IMR-90 (cell line): ENCODE measurements around the gene GLCE. TPM values are rescaled to one million over a fixed set of nuclear protein-coding genes. Genes with fewer than 3 reads are reported as not detected.
A peak's percentile ranks its signal among the peaks of the same experiment; 100 is the strongest.

ENCODE experiments used
- ATAC-seq: fragments of 200-7000 bp; cut with Tn5 transposase; 2 replicates; pipeline ENCODE4 v1.9.1; 2020; ENCODE audit warnings: low read depth, mild to moderate bottlenecking, moderate library complexity
- BruUV-seq: library from RNA; stranded (reverse); fragments of 400-500 nt; replicated peaks from 2 replicates; lab custom pipeline; 2021; lab: Mats Ljungman, UMichigan
- CTCF ChIA-PET: fragments of 300-600 bp; formaldehyde crosslinking; extraction: SDS; loops from one replicate; lab custom pipeline; 2021; ENCODE audit warnings: antibody characterized with exemption; lab: Yijun Ruan, JAX
- POLR2A ChIA-PET: fragments of 300-600 bp; sonication (Branson Sonifier 250); formaldehyde crosslinking; loops from one replicate; lab custom pipeline; 2022; ENCODE audit warnings: antibody characterized with exemption; ENCODE audit not compliant: unreplicated experiment; lab: Charles Lee
- DNase-seq: peaks from one replicate; pipeline ENCODE4 v3.0.0; 2013
- H2AFZ ChIP-seq: replicated peaks from 2 replicates; pipeline ENCODE3; 2013; ENCODE audit warnings: low read length, mild to moderate bottlenecking; ENCODE audit not compliant: poor library complexity
- H2AK5ac ChIP-seq: 2 replicates; pipeline ENCODE4 v1.6.1; 2013; ENCODE audit warnings: low read depth, low read length, inconsistent platforms
- H2AK9ac ChIP-seq: replicated peaks from 2 replicates; pipeline ENCODE3; 2013; ENCODE audit warnings: mild to moderate bottlenecking, low read depth, low read length, moderate library complexity; ENCODE audit not compliant: poor library complexity
- H2BK120ac ChIP-seq: 2 replicates; pipeline ENCODE4 v1.6.1; 2013; ENCODE audit warnings: low read depth, low read length, inconsistent platforms
- H2BK15ac ChIP-seq: 3 replicates; pipeline ENCODE4 v1.6.1; 2013; ENCODE audit warnings: low read depth, low read length, inconsistent platforms
- H2BK20ac ChIP-seq: 2 replicates; pipeline ENCODE4 v1.6.1; 2013; ENCODE audit warnings: low read depth, mild to moderate bottlenecking, inconsistent platforms, low read length, moderate library complexity
- H2BK5ac ChIP-seq: 2 replicates; pipeline ENCODE4 v1.6.1; 2013; ENCODE audit warnings: mild to moderate bottlenecking, low read depth, low read length, inconsistent platforms; ENCODE audit not compliant: poor library complexity, severe bottlenecking
- H3K14ac ChIP-seq: replicated peaks from 2 replicates; pipeline ENCODE4 v1.6.1; 2013; ENCODE audit warnings: low read depth, low read length, inconsistent platforms
- H3K18ac ChIP-seq: 2 replicates; pipeline ENCODE4 v1.6.1; 2013; ENCODE audit warnings: low read depth, low read length, control low read depth
- H3K23ac ChIP-seq: 2 replicates; pipeline ENCODE4 v1.6.1; 2013; ENCODE audit warnings: low read depth, low read length, inconsistent platforms
- H3K27ac ChIP-seq: 2 replicates; pipeline ENCODE4 v1.5.1; 2013; ENCODE audit warnings: mild to moderate bottlenecking, control low read depth, low read length; ENCODE audit not compliant: insufficient read depth
- H3K27me3 ChIP-seq: 2 replicates; pipeline ENCODE4 v1.6.1; 2013; ENCODE audit warnings: low read length; ENCODE audit not compliant: control insufficient read depth, insufficient read depth
- H3K36me3 ChIP-seq: 2 replicates; pipeline ENCODE4 v1.6.1; 2013; ENCODE audit warnings: low read length, mixed read lengths; ENCODE audit not compliant: control insufficient read depth, insufficient read depth
- H3K4ac ChIP-seq: 2 replicates; pipeline ENCODE4 v1.6.1; 2013; ENCODE audit warnings: low read depth, low read length, inconsistent platforms
- H3K4me1 ChIP-seq: 2 replicates; pipeline ENCODE4 v1.6.1; 2013; ENCODE audit warnings: low read length, mixed read lengths; ENCODE audit not compliant: control insufficient read depth, insufficient read depth
- H3K4me2 ChIP-seq: 2 replicates; pipeline ENCODE4 v1.6.1; 2013; ENCODE audit warnings: low read depth, mild to moderate bottlenecking, control low read depth, low read length, moderate library complexity
- H3K4me3 ChIP-seq: 2 replicates; pipeline ENCODE4 v1.5.1; 2013; ENCODE audit warnings: low read depth, mild to moderate bottlenecking, control low read depth, low read length, moderate library complexity; ENCODE audit not compliant: insufficient read depth
- H3K56ac ChIP-seq: 2 replicates; pipeline ENCODE4 v1.6.1; 2013; ENCODE audit warnings: low read length, inconsistent platforms; ENCODE audit not compliant: insufficient read depth; ENCODE audit errors: extremely low read depth
- H3K79me1 ChIP-seq, 2 experiments: 2 replicates each; pipeline ENCODE4 v1.6.1; 2013; ENCODE audit warnings: low read length in 2 of 2, inconsistent platforms in 1 of 2, low read depth in 1 of 2
- H3K9ac ChIP-seq: 2 replicates; pipeline ENCODE4 v1.6.1; 2013; ENCODE audit warnings: low read depth, low read length, control low read depth
- H3K9me1 ChIP-seq: 2 replicates; pipeline ENCODE4 v1.6.1; 2013; ENCODE audit warnings: low read length, inconsistent platforms; ENCODE audit not compliant: insufficient read depth
- H3K9me3 ChIP-seq: 2 replicates; pipeline ENCODE4 v1.6.1; 2013; ENCODE audit warnings: low read length; ENCODE audit not compliant: control insufficient read depth, insufficient read depth
- H4K20me1 ChIP-seq: 2 replicates; pipeline ENCODE4 v1.6.1; 2013; ENCODE audit warnings: low read length, inconsistent platforms; ENCODE audit not compliant: insufficient read depth
- H4K5ac ChIP-seq: 2 replicates; pipeline ENCODE4 v1.6.1; 2013; ENCODE audit warnings: mild to moderate bottlenecking, low read depth, low read length, control low read depth
- H4K8ac ChIP-seq, 2 experiments: 2 replicates each; pipeline ENCODE4 v1.6.1; 2013; ENCODE audit warnings: low read depth in 2 of 2, low read length in 2 of 2, control low read depth in 1 of 2, inconsistent platforms in 1 of 2
- H4K91ac ChIP-seq: 2 replicates; pipeline ENCODE4 v1.6.1; 2013; ENCODE audit warnings: low read depth, low read length, inconsistent platforms; ENCODE audit not compliant: insufficient read depth
- BHLHE40 ChIP-seq: fragments of 150-350 bp; IDR thresholded peaks from 2 replicates; pipeline ENCODE4 v1.6.1; 2016; ENCODE audit warnings: mild to moderate bottlenecking, low read depth, low read length
- NFE2L2 ChIP-seq: fragments of 150-350 bp; IDR thresholded peaks from 2 replicates; pipeline ENCODE4 v1.6.1; 2016; ENCODE audit warnings: low read depth, mild to moderate bottlenecking, low read length
- WGBS, 2 experiments: methylation state at CpG; one replicate each; pipeline versions ENCODE4 v1.1.5 to v1.1.7; 2013; ENCODE audit warnings: missing lambda C conversion rate in 2 of 2; ENCODE audit not compliant: insufficient read length in 1 of 2; ENCODE audit errors: extremely low coverage in 2 of 2; 5-methylcytosine and 5-hydroxymethylcytosine counted together
- dilution Hi-C: fragments of 300-500 bp; cut with HindIII; formaldehyde crosslinking; loops from one replicate; pipeline ENCODE4 v1.14.3; 2018; ENCODE audit warnings: low sequenced_read_pairs; ENCODE audit not compliant: unreplicated experiment
- in situ Hi-C: fragments of 300-500 bp; cut with MboI; formaldehyde crosslinking; loops from 3 replicates; pipeline ENCODE4 v1.14.3; 2019; ENCODE audit warnings: low sequenced_read_pairs, inconsistent platforms, mixed read lengths
- intact Hi-C: fragments of 100-400 bp; cut with micrococcal nuclease; formaldehyde crosslinking; loops from 2 replicates; pipeline ENCODE4 v1.10.0; 2022
- polyA plus RNA-seq, 3 experiments: library from polyadenylated mRNA; depleted of rRNA; stranded (reverse); fragments of >200 nt; gene quantifications; 2 replicates each; pipeline ENCODE4 v1.2.3, GENCODE V29; 2012; ENCODE audit warnings: low replicate concordance in 1 of 3
- total RNA-seq: library from RNA; depleted of rRNA; stranded (reverse); fragments of >200 nt; gene quantifications from 2 replicates; pipeline ENCODE4 v1.2.3, GENCODE V29; 2012
- TF ChIP-seq, protein P1 (sequence below): fragments of 150-350 bp; IDR thresholded peaks from 2 replicates; pipeline ENCODE4 v1.6.1; 2017; ENCODE audit warnings: mild to moderate bottlenecking, antibody characterized with exemption, low read length, low read depth

GLCE gene
- total and polyA plus RNA-seq, 2 of the 4 experiments (the other 2 are of a cell fraction): 15.3 to 29.6 TPM

DNA sequence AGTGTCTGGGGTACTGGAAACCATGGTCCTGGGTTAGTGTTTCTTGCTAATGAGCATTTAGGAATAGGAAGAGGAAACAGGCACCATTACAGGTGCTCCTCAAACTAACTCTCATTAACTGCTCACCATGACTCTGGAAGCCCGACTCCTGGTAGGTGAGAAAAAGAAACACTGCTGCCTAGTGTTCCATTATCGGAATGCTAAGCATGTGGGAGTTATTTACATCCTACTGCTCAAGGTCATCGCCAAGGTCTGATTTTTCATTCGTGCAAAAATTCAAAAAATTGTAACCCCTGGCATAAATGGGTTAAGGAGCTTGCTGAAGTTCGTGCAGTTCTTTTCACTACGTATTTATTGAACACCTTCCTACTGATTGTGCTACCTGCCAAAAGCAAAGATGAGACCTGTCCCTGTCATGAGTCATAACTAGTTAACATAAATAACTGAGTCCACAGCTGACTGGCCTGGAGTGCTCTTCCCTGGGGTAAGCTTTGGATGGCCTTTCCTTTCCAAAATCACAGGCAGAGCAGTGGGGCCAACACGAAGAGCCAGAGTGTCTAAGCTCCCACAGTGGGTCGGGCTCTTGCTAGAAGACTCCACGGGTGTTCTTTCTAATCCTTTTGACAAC is 115.6 kb downstream of the GLCE start:
- Histone ChIP-seq H3K27ac (no peak overlapping the region), H3K4ac (no peak overlapping the region), H3K14ac (no peak overlapping the region), H2AK5ac (no peak overlapping the region), H3K23ac (no peak overlapping the region), H4K8ac (no peak overlapping the region), H3K4me1 (no peaks in the 10 kb centered on the region; the same call in 1 of the 2 replicates), H2AFZ (no peak overlapping the region), H2BK120ac (no peak overlapping the region), H3K4me2 (no peak overlapping the region), H4K20me1 (no peaks in the 10 kb centered on the region), H2AK9ac (no peak overlapping the region), H2BK15ac (no peak overlapping the region), H3K4me3 (no peak overlapping the region), H3K9ac (no peak overlapping the region), H3K27me3 (no peaks in the 10 kb centered on the region), H4K5ac (no peak overlapping the region), H3K79me1 (no peaks in the 10 kb centered on the region), H3K9me1 (0 out of 2 replicates have a peak, but pooled peaks cover 7% of the 10 kb centered on the region), H4K91ac (no peak overlapping the region), H2BK20ac (no peak overlapping the region), H2BK5ac (no peak overlapping the region), H3K18ac (no peak overlapping the region), H3K56ac (no peak overlapping the region), H3K36me3 (no peaks in the 10 kb centered on the region), H3K9me3 (no peaks in the 10 kb centered on the region)
- in situ Hi-C loops (no loop called here), dilution Hi-C loops (no loop called here), intact Hi-C loops (no loop called here)
- no TSS peak for BruUV-seq
- ATAC-seq: peak; percentile 48; the same call in 1 of the 2 replicates
- no peak for TF ChIP-seq BHLHE40
- TF ChIP-seq NFE2L2: no peak
- TF ChIP-seq, protein P1, sequence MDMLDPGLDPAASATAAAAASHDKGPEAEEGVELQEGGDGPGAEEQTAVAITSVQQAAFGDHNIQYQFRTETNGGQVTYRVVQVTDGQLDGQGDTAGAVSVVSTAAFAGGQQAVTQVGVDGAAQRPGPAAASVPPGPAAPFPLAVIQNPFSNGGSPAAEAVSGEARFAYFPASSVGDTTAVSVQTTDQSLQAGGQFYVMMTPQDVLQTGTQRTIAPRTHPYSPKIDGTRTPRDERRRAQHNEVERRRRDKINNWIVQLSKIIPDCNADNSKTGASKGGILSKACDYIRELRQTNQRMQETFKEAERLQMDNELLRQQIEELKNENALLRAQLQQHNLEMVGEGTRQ: no peak
- ChIA-PET POLR2A (no interaction called here), CTCF (no interaction called here)
- 57% methylated on average over 2 of the region's 9 CpGs; no CpG with 5 or more reads in 1 of the 2 experiments for WGBS, 2 experiments
- DNase-seq: peak; percentile 5
